PFSK-1 (cell line): ENCODE measurements around the gene PARD6A.

Experiments
- FOXP2 ChIP-seq: optimal IDR thresholded peaks from 2 replicates; pipeline ENCODE3; 2011; ENCODE audit warnings: borderline replicate concordance, control low read depth, inconsistent platforms; ENCODE audit not compliant: insufficient read depth; ENCODE audit errors: extremely low read length, extremely low read depth
- POLR2AphosphoS5 ChIP-seq: IDR thresholded peaks from 2 replicates; pipeline ENCODE4 v1.6.1; 2012; ENCODE audit warnings: low read depth, mild to moderate bottlenecking, control low read depth, low read length, moderate library complexity
- REST ChIP-seq, 2 experiments: IDR thresholded peaks; 2 replicates each; pipeline versions ENCODE4 v1.6.1 to v1.8.0; 2011 to 2012; ENCODE audit warnings: low read depth in 2 of 2, low read length in 2 of 2, control low read depth in 1 of 2, inconsistent platforms in 1 of 2, mild to moderate bottlenecking in 1 of 2, moderate library complexity in 1 of 2; ENCODE audit not compliant: insufficient read depth in 1 of 2
- SIN3A ChIP-seq: IDR thresholded peaks from 2 replicates; pipeline ENCODE4 v1.6.1; 2012; ENCODE audit warnings: mild to moderate bottlenecking, low read length, moderate library complexity, borderline replicate concordance; ENCODE audit not compliant: insufficient read depth
- TAF1 ChIP-seq: IDR thresholded peaks from 2 replicates; pipeline ENCODE4 v1.6.1; 2012; ENCODE audit warnings: low read length, control low read depth, borderline replicate concordance; ENCODE audit not compliant: insufficient read depth

PARD6A gene

GRCh38 chr16:67679935-67680897 is 19.5 kb downstream of the PARD6A start:
- TF ChIP-seq SIN3A = no peak
- no peak for TF ChIP-seq FOXP2
- no peak for TF ChIP-seq TAF1

GRCh38 chr16:67683767-67684166 is 23.0 kb downstream of the PARD6A start:
- TF ChIP-seq REST (IDR thresholded peaks at IDR 0.05; ENCODE audit: insufficient read depth in 1 of 2, low read depth in 2 of 2, low read length in 2 of 2) (no peak), FOXP2 (no peak), SIN3A (no peak)

- no peak for TF ChIP-seq SIN3A
- no peak for TF ChIP-seq REST (IDR thresholded peaks at IDR 0.05; ENCODE audit: insufficient read depth in 1 of 2, low read depth in 2 of 2, low read length in 2 of 2)
- TF ChIP-seq POLR2AphosphoS5 = no peak
- no peak for TF ChIP-seq FOXP2
- no peak for TF ChIP-seq TAF1
Measured at GRCh38 chr16:67685388-67686112, 24.8 kb downstream of the PARD6A start.

GRCh38 chr16:67694611-67695010 is 33.9 kb downstream of the PARD6A start:
- TF ChIP-seq FOXP2 (no peak), POLR2AphosphoS5 (no peak), SIN3A (no peak), TAF1 (no peak), REST (IDR thresholded peaks at IDR 0.05; ENCODE audit: insufficient read depth in 1 of 2, low read depth in 2 of 2, low read length in 2 of 2) (no peak)

- no peak for TF ChIP-seq FOXP2
- no peak for TF ChIP-seq POLR2AphosphoS5
Measured at GRCh38 chr16:67697422-67698185, 36.8 kb downstream of the PARD6A start.

GRCh38 chr16:67699265-67699664 is 38.5 kb downstream of the PARD6A start:
- TF ChIP-seq TAF1 (no peak), FOXP2 (no peak), REST (IDR thresholded peaks at IDR 0.05; ENCODE audit: insufficient read depth in 1 of 2, low read depth in 2 of 2, low read length in 2 of 2) (no peak), POLR2AphosphoS5 (no peak), SIN3A (no peak)
